ENCODE results near the gene SCYGR4.
"Not testable (repeated sequence)": the region's sequence is repeated elsewhere in the genome, so short reads cannot be mapped to it uniquely, and the experiment has no call there.

SCYGR4 gene

DNA sequence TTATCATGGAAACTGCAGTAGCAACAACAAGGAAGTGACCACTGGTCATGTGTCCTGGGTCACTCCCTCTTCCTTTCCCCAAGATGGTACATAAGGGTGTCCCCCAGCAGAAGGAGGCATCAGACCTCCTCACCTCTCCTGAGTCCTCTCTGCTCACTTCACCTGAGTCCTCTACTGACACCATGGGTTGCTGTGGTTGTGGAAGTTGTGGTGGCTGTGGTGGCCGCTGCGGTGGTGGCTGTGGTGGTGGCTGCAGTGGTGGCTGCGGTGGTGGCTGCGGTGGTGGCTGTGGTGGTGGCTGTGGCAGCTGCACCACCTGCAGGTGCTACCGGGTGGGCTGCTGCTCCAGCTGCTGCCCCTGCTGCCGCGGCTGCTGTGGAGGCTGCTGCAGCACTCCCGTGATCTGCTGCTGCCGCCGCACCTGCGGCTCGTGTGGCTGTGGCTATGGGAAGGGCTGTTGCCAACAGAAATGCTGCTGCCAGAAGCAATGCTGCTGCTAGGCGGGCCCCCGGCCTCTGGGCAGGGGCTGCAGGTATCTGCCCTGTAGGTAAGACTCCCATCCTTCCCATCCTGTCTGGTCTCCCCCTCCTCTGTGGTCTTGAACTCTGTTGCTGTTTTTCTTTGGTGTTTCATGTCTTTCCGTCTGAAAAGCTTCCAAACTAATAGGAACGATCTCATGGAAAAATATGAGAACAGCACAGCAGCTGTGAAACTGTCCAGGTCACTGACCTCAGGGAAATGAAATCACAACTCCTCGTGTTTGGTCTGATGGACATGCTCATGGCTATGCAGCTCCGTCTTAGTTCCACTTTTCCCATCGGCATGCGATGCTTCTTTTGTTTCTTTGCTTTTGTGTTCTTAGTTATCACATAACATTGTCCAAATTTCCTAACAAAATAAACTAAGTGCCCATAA is at the start of gene SCYGR4:
SCYGR4 (plus strand) TSS at position 183 of the 915 bp plus-strand sequence; CDS start at position 183, 0 bp downstream.
- DNase-seq, result no peak

DNA sequence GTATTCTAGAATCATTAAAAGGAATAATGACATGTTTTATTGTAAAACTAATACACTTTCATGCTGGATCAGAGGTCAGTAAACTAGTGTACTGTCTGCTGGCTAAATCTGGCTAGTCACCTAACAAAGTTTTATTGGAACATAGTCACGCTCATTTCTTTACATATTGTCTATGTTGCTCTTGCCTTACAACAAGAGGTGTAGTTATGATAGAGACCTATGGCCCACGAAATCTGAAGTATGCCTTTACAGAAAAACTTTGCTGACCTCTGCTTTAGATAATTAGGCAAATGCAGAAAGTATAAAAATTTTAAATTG is 48.5 kb upstream of the SCYGR4 start:
- DNase-seq, result no peak

DNA sequence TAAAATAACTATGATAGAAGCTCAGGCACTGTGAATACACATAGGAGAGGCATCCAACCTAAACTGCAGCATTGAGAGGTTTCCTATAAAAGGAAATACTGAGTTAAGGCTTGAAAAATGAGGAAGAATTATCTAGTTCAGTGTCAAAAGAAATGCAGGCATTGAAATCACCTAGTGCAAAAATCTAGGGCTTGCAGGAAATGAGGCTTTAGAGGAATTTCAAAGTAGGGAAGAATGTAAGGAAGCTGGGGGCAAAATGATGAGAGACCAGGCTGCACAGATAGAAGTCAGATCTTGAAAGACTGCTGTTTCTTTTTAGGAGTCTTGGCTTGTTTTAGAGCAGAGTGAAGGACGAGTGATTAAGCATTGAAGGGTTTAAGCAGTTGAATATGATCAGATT is 46.7 kb upstream of the SCYGR4 start:
- no peak for DNase-seq

DNA sequence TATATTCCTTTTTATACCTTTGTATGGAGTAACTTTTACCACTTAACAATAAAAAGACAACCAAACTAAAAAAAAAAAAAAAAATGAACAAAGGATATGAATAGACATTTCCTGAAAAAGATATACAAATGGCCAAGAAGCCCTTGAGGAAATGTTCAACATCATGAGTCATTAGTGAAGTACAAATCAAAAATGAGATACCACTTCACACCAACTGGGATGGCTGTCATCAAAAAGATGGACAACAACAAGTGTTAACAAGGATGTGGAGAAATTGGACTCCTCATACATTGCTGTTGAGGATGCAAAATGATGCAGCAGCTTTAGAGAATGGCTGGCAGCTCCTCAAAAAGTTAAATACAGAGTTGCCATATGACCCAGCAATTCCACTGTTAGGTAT is 41.2 kb upstream of the SCYGR4 start:
- no peak for DNase-seq

GRCh38 chr2:227576812-227577211 is 40.5 kb upstream of the SCYGR4 start:
- DNase-seq, result no peak

DNA sequence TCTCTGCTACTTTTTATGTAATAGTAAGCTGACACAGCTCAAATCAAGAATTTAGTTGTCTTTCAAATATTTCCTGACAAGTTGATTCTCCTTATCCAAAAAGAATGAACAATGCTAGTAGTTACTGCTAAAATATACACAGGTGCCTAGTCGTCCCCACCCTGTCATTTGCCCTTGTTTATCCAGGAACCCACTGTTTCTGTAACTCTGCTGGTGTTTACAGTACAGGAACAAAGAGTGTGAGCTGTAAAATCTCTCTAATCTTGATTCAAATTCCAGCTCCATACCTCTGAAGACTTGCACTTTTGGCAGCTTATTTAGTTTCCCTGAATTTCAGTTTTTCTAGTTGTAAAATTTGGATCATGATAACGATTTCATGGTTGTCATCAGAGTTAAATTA is 39.7 kb upstream of the SCYGR4 start:
- DNase-seq, result no peak

DNA sequence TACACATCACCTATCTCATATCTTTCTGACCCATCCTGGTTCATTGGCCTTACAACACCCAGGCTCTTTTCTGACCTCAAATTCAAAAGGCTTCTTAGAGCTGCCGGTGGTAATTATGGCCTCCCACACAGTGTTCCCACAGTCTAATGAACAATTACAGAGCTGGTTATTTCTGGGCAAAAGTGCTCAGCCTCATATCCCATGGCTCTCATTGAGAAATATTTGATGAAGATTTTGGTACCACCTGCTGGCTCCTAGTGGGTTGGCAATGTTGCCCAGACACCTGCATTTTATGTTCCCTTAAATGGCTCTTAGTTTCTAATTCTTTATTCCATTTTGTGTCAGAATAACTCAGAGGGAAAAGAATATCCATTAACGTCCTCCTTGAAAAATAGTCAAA is 38.7 kb upstream of the SCYGR4 start:
- no peak for DNase-seq

- no peak for DNase-seq
These were observed 37.5 kb upstream of the SCYGR4 start for GRCh38 chr2:227579791-227580190.

GRCh38 chr2:227582369-227582768 is 34.9 kb upstream of the SCYGR4 start:
- DNase-seq, result no peak

DNA sequence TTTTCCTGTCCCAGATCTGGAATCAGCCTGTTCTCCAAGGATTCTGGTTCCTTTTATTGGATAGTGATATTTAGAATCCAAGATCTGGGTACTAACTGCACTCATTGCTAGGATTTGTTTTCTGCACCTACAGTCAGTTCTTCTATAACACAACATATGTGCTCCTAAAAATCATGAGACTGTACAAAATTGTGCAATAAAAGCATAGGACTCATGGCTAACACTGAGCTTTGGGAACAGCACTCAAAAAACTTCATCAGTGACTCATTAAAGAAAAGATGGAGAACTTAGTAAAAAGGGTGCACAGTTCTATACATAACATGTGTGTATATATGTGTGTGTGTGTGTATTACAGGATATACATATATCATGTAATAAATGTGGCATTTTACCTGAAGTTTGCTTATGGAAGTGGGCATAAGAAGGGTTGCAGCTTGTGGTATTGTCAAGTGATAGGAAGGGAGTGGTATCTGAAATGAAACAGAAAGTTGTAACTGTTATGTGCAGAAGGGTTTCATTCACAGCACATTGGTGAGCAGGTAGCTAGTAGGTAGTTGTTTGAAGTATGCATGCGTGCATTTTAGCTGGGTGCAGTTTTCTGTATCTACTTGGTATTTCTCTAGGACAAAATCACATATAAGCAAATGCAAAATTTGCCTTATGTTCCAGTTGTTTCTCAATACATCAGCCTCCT is 24.5 kb upstream of the SCYGR4 start:
- no peak for DNase-seq

DNA sequence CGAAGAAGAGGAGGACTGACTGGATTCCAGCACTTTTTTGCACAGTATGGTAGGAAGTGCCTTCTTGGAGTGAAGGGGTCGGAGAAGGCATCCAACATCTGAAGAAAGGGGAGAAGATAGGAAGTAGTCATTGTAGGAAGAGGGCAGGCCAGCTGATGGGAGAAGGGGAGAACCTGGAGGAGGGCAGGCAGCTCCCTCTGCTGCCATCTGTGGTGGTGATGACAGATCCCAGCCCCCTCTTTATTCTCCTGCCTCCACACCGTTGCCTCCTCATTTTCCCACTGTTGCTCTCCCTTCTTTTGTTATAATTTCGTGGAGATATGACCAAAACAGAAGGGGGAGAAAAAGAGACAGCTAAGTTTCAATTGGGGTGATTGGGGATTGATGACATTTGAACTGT is 21.5 kb upstream of the SCYGR4 start:
- DNase-seq, result no peak

- DNase-seq, result no peak
These were observed 20.3 kb upstream of the SCYGR4 start for GRCh38 chr2:227597036-227597435.

- no peak for DNase-seq
These were observed 19.3 kb upstream of the SCYGR4 start for GRCh38 chr2:227597998-227598397.

GRCh38 chr2:227598835-227599503 is 18.3 kb upstream of the SCYGR4 start, which contains the start of gene SCYGR2:
SCYGR2 (plus strand) TSS chr2:227598893; CDS start chr2:227598893, 0 bp downstream.
- DNase-seq, result not testable (repeated sequence)

DNA sequence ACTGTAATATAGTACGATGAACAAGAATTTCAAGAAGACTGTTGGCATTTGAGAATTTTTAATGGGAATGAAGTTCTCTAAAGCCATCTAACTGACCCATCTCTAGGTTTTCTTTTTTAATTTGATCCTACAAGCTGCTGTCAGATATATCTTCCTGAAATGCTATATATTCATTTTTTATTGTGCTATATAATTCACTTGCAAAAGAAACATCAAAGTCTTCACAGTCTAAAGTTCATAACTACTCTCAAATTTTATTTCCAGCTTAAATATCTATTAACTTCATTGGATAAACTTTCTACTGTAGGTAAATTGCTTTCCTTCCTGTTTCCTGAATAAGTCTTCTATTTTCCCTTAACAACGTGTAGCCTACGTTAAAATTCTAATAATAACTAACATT is 14.9 kb upstream of the SCYGR4 start:
- no peak for DNase-seq

GRCh38 chr2:227606476-227606875 is 10.8 kb upstream of the SCYGR4 start:
- no peak for DNase-seq

DNA sequence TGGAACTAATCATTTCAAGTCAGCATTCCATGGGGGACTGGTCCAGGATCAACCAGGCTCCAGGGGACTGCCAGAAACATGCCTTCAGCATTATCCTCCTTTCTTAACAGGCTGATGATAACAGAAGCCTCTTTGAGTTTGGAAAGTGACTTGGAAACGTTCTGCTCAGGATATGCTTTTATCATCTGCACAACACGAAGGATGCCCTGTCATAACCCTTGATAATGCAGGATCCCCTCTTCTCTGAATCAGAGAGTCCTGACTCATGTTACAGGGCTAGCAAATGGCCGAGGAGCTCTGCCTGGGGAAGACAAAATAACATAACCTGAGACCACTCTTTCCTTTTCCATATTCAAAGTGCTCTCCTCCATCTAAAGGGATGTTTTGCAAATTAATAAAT is 9.4 kb upstream of the SCYGR4 start:
- DNase-seq, result no peak

- no peak for DNase-seq
These were observed 8.5 kb upstream of the SCYGR4 start for GRCh38 chr2:227608561-227609338.

DNA sequence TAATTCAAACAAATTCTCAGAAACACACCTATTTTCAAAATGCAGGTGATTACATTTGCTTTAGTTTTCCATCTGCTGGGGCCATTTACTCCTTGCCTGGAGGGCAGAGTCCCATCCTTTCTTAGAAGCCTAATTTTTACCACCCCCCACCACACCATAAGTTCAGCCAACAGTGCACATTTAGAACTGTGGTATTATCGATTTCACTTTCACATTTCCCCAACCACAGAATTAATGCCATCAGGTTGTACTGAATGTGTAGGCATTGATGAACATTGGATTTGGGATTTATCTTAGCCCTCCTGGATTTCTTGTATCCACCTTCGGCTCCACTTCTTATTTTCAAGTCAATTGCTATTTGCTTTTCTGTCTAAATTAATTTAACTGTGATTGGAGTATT is 7.2 kb upstream of the SCYGR4 start:
- no peak for DNase-seq

- no peak for DNase-seq
These were observed 4.6 kb upstream of the SCYGR4 start for GRCh38 chr2:227612546-227613271.

GRCh38 chr2:227613272-227613660 is 4.0 kb upstream of the SCYGR4 start:
- no peak for DNase-seq

DNA sequence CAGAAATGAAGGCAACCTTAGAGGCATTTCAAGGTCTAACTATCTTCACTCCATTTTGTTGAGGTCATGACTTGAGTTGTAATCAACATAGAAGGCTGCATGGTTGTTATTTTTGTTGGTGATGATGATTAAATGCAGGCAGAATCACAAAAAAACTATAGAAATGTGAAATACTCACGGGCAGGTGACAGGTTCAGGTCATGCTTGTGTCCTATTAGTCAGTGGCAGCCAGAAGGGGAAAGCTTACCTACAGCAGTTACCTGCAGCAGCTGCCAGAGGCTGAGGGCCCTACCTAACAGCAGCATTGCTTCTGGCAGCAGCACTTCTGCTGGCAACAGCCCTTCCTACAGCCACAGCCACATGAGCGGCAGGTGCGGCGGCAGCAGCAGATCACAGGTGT is 3.1 kb upstream of the SCYGR4 start:
- DNase-seq, result no peak
